IMR-90 (cell line): ENCODE data around the gene ZNF292. TPM values are rescaled to one million over a fixed set of nuclear protein-coding genes. Genes with fewer than 3 reads are reported as not detected.

ENCODE experiments used
- ATAC-seq: fragments of 200-7000 bp; cut with Tn5 transposase; 2 replicates; pipeline ENCODE4 v1.9.1; 2020; ENCODE audit warnings: low read depth, mild to moderate bottlenecking, moderate library complexity
- BruUV-seq: library from RNA; stranded (reverse); fragments of 400-500 nt; replicated peaks from 2 replicates; lab custom pipeline; 2021; lab: Mats Ljungman, UMichigan
- CTCF ChIA-PET: fragments of 300-600 bp; formaldehyde crosslinking; extraction: SDS; loops from one replicate; lab custom pipeline; 2021; ENCODE audit warnings: antibody characterized with exemption; lab: Yijun Ruan, JAX
- POLR2A ChIA-PET: fragments of 300-600 bp; sonication (Branson Sonifier 250); formaldehyde crosslinking; loops from one replicate; lab custom pipeline; 2022; ENCODE audit warnings: antibody characterized with exemption; ENCODE audit not compliant: unreplicated experiment; lab: Charles Lee
- DNase-seq: peaks from one replicate; pipeline ENCODE4 v3.0.0; 2013
- H2AFZ ChIP-seq: replicated peaks from 2 replicates; pipeline ENCODE3; 2013; ENCODE audit warnings: low read length, mild to moderate bottlenecking; ENCODE audit not compliant: poor library complexity
- H2AK5ac ChIP-seq: 2 replicates; pipeline ENCODE4 v1.6.1; 2013; ENCODE audit warnings: low read depth, low read length, inconsistent platforms
- H2AK9ac ChIP-seq: replicated peaks from 2 replicates; pipeline ENCODE3; 2013; ENCODE audit warnings: mild to moderate bottlenecking, low read depth, low read length, moderate library complexity; ENCODE audit not compliant: poor library complexity
- H2BK120ac ChIP-seq: 2 replicates; pipeline ENCODE4 v1.6.1; 2013; ENCODE audit warnings: low read depth, low read length, inconsistent platforms
- H2BK15ac ChIP-seq: 3 replicates; pipeline ENCODE4 v1.6.1; 2013; ENCODE audit warnings: low read depth, low read length, inconsistent platforms
- H2BK20ac ChIP-seq: 2 replicates; pipeline ENCODE4 v1.6.1; 2013; ENCODE audit warnings: low read depth, mild to moderate bottlenecking, inconsistent platforms, low read length, moderate library complexity
- H2BK5ac ChIP-seq: 2 replicates; pipeline ENCODE4 v1.6.1; 2013; ENCODE audit warnings: mild to moderate bottlenecking, low read depth, low read length, inconsistent platforms; ENCODE audit not compliant: poor library complexity, severe bottlenecking
- H3K14ac ChIP-seq: replicated peaks from 2 replicates; pipeline ENCODE4 v1.6.1; 2013; ENCODE audit warnings: low read depth, low read length, inconsistent platforms
- H3K18ac ChIP-seq: 2 replicates; pipeline ENCODE4 v1.6.1; 2013; ENCODE audit warnings: low read depth, low read length, control low read depth
- H3K23ac ChIP-seq: 2 replicates; pipeline ENCODE4 v1.6.1; 2013; ENCODE audit warnings: low read depth, low read length, inconsistent platforms
- H3K27ac ChIP-seq: 2 replicates; pipeline ENCODE4 v1.5.1; 2013; ENCODE audit warnings: mild to moderate bottlenecking, control low read depth, low read length; ENCODE audit not compliant: insufficient read depth
- H3K27me3 ChIP-seq: 2 replicates; pipeline ENCODE4 v1.6.1; 2013; ENCODE audit warnings: low read length; ENCODE audit not compliant: control insufficient read depth, insufficient read depth
- H3K36me3 ChIP-seq: 2 replicates; pipeline ENCODE4 v1.6.1; 2013; ENCODE audit warnings: low read length, mixed read lengths; ENCODE audit not compliant: control insufficient read depth, insufficient read depth
- H3K4ac ChIP-seq: 2 replicates; pipeline ENCODE4 v1.6.1; 2013; ENCODE audit warnings: low read depth, low read length, inconsistent platforms
- H3K4me1 ChIP-seq: 2 replicates; pipeline ENCODE4 v1.6.1; 2013; ENCODE audit warnings: low read length, mixed read lengths; ENCODE audit not compliant: control insufficient read depth, insufficient read depth
- H3K4me2 ChIP-seq: 2 replicates; pipeline ENCODE4 v1.6.1; 2013; ENCODE audit warnings: low read depth, mild to moderate bottlenecking, control low read depth, low read length, moderate library complexity
- H3K4me3 ChIP-seq: 2 replicates; pipeline ENCODE4 v1.5.1; 2013; ENCODE audit warnings: low read depth, mild to moderate bottlenecking, control low read depth, low read length, moderate library complexity; ENCODE audit not compliant: insufficient read depth
- H3K56ac ChIP-seq: 2 replicates; pipeline ENCODE4 v1.6.1; 2013; ENCODE audit warnings: low read length, inconsistent platforms; ENCODE audit not compliant: insufficient read depth; ENCODE audit errors: extremely low read depth
- H3K79me1 ChIP-seq, 2 experiments: 2 replicates each; pipeline ENCODE4 v1.6.1; 2013; ENCODE audit warnings: low read length in 2 of 2, inconsistent platforms in 1 of 2, low read depth in 1 of 2
- H3K9ac ChIP-seq: 2 replicates; pipeline ENCODE4 v1.6.1; 2013; ENCODE audit warnings: low read depth, low read length, control low read depth
- H3K9me1 ChIP-seq: 2 replicates; pipeline ENCODE4 v1.6.1; 2013; ENCODE audit warnings: low read length, inconsistent platforms; ENCODE audit not compliant: insufficient read depth
- H3K9me3 ChIP-seq: 2 replicates; pipeline ENCODE4 v1.6.1; 2013; ENCODE audit warnings: low read length; ENCODE audit not compliant: control insufficient read depth, insufficient read depth
- H4K20me1 ChIP-seq: 2 replicates; pipeline ENCODE4 v1.6.1; 2013; ENCODE audit warnings: low read length, inconsistent platforms; ENCODE audit not compliant: insufficient read depth
- H4K5ac ChIP-seq: 2 replicates; pipeline ENCODE4 v1.6.1; 2013; ENCODE audit warnings: mild to moderate bottlenecking, low read depth, low read length, control low read depth
- H4K8ac ChIP-seq, 2 experiments: 2 replicates each; pipeline ENCODE4 v1.6.1; 2013; ENCODE audit warnings: low read depth in 2 of 2, low read length in 2 of 2, control low read depth in 1 of 2, inconsistent platforms in 1 of 2
- H4K91ac ChIP-seq: 2 replicates; pipeline ENCODE4 v1.6.1; 2013; ENCODE audit warnings: low read depth, low read length, inconsistent platforms; ENCODE audit not compliant: insufficient read depth
- FOS ChIP-seq: fragments of 150-350 bp; IDR thresholded peaks from 2 replicates; pipeline ENCODE4 v1.6.1; 2016; ENCODE audit warnings: low read depth, low read length
- MXI1 ChIP-seq: IDR thresholded peaks from 2 replicates; pipeline ENCODE4 v1.6.1; 2012; ENCODE audit warnings: low read depth, mild to moderate bottlenecking, low read length, moderate library complexity, borderline replicate concordance
- NFE2L2 ChIP-seq: fragments of 150-350 bp; IDR thresholded peaks from 2 replicates; pipeline ENCODE4 v1.6.1; 2016; ENCODE audit warnings: low read depth, mild to moderate bottlenecking, low read length
- POLR2A ChIP-seq: IDR thresholded peaks from 2 replicates; pipeline ENCODE4 v1.6.1; 2012; ENCODE audit warnings: mild to moderate bottlenecking, low read depth, low read length
- RCOR1 ChIP-seq: IDR thresholded peaks from 2 replicates; pipeline ENCODE4 v1.6.1; 2012; ENCODE audit warnings: mild to moderate bottlenecking, low read length, improper control_type of control experiment; ENCODE audit not compliant: insufficient replicate concordance
- whole genome bisulfite sequencing, 2 experiments: methylation state at CpG; one replicate each; pipeline versions ENCODE4 v1.1.5 to v1.1.7; 2013; ENCODE audit warnings: missing lambda C conversion rate in 2 of 2; ENCODE audit not compliant: insufficient read length in 1 of 2; ENCODE audit errors: extremely low coverage in 2 of 2; 5-methylcytosine and 5-hydroxymethylcytosine counted together
- dilution Hi-C: fragments of 300-500 bp; cut with HindIII; formaldehyde crosslinking; loops from one replicate; pipeline ENCODE4 v1.14.3; 2018; ENCODE audit warnings: low sequenced_read_pairs; ENCODE audit not compliant: unreplicated experiment
- in situ Hi-C: fragments of 300-500 bp; cut with MboI; formaldehyde crosslinking; loops from 3 replicates; pipeline ENCODE4 v1.14.3; 2019; ENCODE audit warnings: low sequenced_read_pairs, inconsistent platforms, mixed read lengths
- intact Hi-C: fragments of 100-400 bp; cut with micrococcal nuclease; formaldehyde crosslinking; loops from 2 replicates; pipeline ENCODE4 v1.10.0; 2022
- polyA plus RNA-seq, 3 experiments: library from polyadenylated mRNA; depleted of rRNA; stranded (reverse); fragments of >200 nt; gene quantifications; 2 replicates each; pipeline ENCODE4 v1.2.3, GENCODE V29; 2012; ENCODE audit warnings: low replicate concordance in 1 of 3
- total RNA-seq: library from RNA; depleted of rRNA; stranded (reverse); fragments of >200 nt; gene quantifications from 2 replicates; pipeline ENCODE4 v1.2.3, GENCODE V29; 2012
- TF ChIP-seq, protein P1 (sequence below): fragments of 150-350 bp; IDR thresholded peaks from 2 replicates; pipeline ENCODE4 v1.6.1; 2016; ENCODE audit warnings: low read depth, mild to moderate bottlenecking, low read length, moderate library complexity, borderline replicate concordance
- TF ChIP-seq, protein P2 (sequence below): conservative IDR thresholded peaks from 2 replicates; pipeline ENCODE4 v1.5.1; 2012; ENCODE audit warnings: mild to moderate bottlenecking, low read depth, low read length, improper control_type of control experiment

ZNF292 gene
- total and polyA plus RNA-seq, 2 of the 4 experiments (the other 2 are of a cell fraction), result 5.5 to 28.3 TPM

DNA sequence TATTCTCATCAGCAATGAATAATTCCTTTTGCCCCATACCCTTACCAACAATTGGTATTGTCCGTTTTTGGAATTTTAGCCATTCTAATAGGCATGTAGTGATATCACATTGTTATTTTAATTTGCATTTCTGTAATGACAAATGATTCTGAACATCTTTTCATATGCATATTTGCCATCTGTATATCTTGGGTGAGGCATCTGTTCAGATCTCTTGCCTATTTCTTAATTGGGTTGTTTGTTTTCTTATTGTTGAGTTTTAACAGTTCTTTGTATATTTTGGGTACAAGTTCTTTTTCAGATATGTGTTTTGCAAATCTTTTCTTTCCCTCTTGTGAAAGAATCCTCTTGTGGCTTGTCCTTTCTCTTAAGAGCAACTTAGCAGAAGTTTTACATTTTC lies 69.6 kb downstream of the ZNF292 start:
- Histone ChIP-seq H2AK9ac (no peak overlapping the region), H3K27me3 (no peaks in the 10 kb centered on the region), H4K5ac (no peak overlapping the region), H3K4me1 (no peaks in the 10 kb centered on the region), H2BK5ac (no peak overlapping the region), H3K56ac (no peak overlapping the region), H2AFZ (no peak overlapping the region), H3K79me1 (peaks cover 22 to 25% of the 10 kb centered on the region in 2 experiments), H2BK15ac (no peak overlapping the region), H3K9me3 (no peaks in the 10 kb centered on the region), H3K9me1 (0 out of 2 replicates have a peak, but pooled peaks cover 2% of the 10 kb centered on the region), H4K91ac (no peak overlapping the region), H3K9ac (no peak overlapping the region), H3K4ac (no peak overlapping the region), H3K23ac (no peak overlapping the region), H3K14ac (no peak overlapping the region), H3K4me2 (no peak overlapping the region), H3K27ac (no peak overlapping the region), H4K8ac (no peak overlapping the region), H2BK20ac (no peak overlapping the region), H3K4me3 (no peak overlapping the region), H4K20me1 (no peaks in the 10 kb centered on the region), H3K36me3 (peaks cover 14% of the 10 kb centered on the region), H3K18ac (no peak overlapping the region), H2BK120ac (no peak overlapping the region), H2AK5ac (no peak overlapping the region)
- TF ChIP-seq FOS (no peak), RCOR1 (no peak), POLR2A (no peak), NFE2L2 (no peak), MXI1 (no peak)
- TF ChIP-seq, protein P1, sequence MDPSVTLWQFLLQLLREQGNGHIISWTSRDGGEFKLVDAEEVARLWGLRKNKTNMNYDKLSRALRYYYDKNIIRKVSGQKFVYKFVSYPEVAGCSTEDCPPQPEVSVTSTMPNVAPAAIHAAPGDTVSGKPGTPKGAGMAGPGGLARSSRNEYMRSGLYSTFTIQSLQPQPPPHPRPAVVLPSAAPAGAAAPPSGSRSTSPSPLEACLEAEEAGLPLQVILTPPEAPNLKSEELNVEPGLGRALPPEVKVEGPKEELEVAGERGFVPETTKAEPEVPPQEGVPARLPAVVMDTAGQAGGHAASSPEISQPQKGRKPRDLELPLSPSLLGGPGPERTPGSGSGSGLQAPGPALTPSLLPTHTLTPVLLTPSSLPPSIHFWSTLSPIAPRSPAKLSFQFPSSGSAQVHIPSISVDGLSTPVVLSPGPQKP, result no peak
- TF ChIP-seq, protein P2, sequence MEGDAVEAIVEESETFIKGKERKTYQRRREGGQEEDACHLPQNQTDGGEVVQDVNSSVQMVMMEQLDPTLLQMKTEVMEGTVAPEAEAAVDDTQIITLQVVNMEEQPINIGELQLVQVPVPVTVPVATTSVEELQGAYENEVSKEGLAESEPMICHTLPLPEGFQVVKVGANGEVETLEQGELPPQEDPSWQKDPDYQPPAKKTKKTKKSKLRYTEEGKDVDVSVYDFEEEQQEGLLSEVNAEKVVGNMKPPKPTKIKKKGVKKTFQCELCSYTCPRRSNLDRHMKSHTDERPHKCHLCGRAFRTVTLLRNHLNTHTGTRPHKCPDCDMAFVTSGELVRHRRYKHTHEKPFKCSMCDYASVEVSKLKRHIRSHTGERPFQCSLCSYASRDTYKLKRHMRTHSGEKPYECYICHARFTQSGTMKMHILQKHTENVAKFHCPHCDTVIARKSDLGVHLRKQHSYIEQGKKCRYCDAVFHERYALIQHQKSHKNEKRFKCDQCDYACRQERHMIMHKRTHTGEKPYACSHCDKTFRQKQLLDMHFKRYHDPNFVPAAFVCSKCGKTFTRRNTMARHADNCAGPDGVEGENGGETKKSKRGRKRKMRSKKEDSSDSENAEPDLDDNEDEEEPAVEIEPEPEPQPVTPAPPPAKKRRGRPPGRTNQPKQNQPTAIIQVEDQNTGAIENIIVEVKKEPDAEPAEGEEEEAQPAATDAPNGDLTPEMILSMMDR, result no peak
- POLR2A ChIA-PET, result no interaction called here
- DNase-seq (no peak), ATAC-seq (no peak)
- dilution Hi-C loops (no loop called here), in situ Hi-C loops (no loop called here), intact Hi-C loops (loop anchor here (5.0 kb wide), 1 partner anchor 58 kb away; no protein-coding TSS in a partner anchor)
- no CpG with 5 or more reads among the region's 1 CpG for WGBS, 2 experiments
- no TSS peak for BruUV-seq
- CTCF ChIA-PET, result no interaction called here
